Fibroblast of mammary gland (primary cell): ENCODE data around the gene NTF3.
A peak's percentile ranks its signal among the peaks of the same experiment; 100 is the strongest.

Experiments
- DNase-seq: peaks from one replicate; pipeline ENCODE4 v3.0.0-alpha.2; 2010; ENCODE audit warnings: low read depth
- H3K4me3 ChIP-seq: 2 replicates; pipeline ENCODE4 v1.5.1; 2011; ENCODE audit warnings: low read depth, mild to moderate bottlenecking, low read length, moderate library complexity; ENCODE audit not compliant: control insufficient read depth
- TF ChIP-seq, protein P1 (sequence below): conservative IDR thresholded peaks from 2 replicates; pipeline ENCODE4 v1.5.1; 2011; ENCODE audit warnings: low read depth, low read length, inconsistent platforms; ENCODE audit not compliant: control insufficient read depth, insufficient read depth

Gene NTF3

GRCh38 chr12:5409619-5410018, 22.3 kb upstream of the NTF3 start:
- no peak for DNase-seq
- H3K4me3 ChIP-seq: no peak overlapping the region
- TF ChIP-seq, protein P1, sequence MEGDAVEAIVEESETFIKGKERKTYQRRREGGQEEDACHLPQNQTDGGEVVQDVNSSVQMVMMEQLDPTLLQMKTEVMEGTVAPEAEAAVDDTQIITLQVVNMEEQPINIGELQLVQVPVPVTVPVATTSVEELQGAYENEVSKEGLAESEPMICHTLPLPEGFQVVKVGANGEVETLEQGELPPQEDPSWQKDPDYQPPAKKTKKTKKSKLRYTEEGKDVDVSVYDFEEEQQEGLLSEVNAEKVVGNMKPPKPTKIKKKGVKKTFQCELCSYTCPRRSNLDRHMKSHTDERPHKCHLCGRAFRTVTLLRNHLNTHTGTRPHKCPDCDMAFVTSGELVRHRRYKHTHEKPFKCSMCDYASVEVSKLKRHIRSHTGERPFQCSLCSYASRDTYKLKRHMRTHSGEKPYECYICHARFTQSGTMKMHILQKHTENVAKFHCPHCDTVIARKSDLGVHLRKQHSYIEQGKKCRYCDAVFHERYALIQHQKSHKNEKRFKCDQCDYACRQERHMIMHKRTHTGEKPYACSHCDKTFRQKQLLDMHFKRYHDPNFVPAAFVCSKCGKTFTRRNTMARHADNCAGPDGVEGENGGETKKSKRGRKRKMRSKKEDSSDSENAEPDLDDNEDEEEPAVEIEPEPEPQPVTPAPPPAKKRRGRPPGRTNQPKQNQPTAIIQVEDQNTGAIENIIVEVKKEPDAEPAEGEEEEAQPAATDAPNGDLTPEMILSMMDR: no peak

DNA sequence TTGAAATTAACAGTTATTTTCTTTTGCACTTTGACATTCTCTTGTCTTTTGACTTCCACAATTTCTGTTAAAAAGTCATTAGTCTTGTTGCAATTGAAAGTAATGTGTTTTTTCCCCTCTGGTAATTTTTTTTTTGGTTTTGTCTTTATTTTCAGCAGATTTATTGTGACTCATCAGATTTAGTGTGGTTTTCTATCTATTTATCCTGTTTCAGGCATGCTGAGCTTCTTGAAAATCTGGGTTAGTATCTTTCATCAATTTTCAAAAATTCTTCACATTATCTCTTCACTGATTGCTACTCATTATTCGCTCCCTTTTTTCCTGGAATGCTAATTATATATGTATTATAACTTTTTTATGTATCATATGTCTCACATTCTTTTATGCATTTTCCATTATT, 15.3 kb upstream of the NTF3 start:
- no peak for DNase-seq
- no peak overlapping the region for H3K4me3 ChIP-seq
- TF ChIP-seq, protein P1: no peak

DNA sequence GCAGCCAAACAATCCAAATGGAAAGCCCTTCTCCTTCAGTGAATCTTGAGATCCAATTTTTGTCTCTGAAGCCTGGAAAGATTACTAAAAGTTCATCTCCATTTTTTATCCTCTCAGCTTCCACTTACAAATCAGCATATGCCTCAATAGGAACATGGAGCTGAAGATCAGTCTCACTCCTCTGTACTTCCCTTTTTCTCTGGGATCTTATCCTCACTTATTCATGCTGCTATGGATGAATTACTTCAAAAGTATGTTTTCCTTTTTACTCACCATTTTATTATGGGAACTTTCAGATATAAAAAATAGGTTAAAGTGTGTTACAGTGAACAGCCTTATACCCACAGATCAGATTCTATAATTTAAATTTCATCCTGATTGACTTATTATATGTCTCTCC, 14.4 kb upstream of the NTF3 start:
- DNase-seq: peak; percentile 4
- TF ChIP-seq, protein P1: no peak
- H3K4me3 ChIP-seq: no peak overlapping the region

GRCh38 chr12:5428332-5429221, 3.3 kb upstream of the NTF3 start:
- TF ChIP-seq, protein P1: peak; percentile 27
- peak; percentile 7 for DNase-seq
- no peak overlapping the region for H3K4me3 ChIP-seq

GRCh38 chr12:5429741-5430557, 2.0 kb upstream of the NTF3 start:
- TF ChIP-seq, protein P1: no peak
- no peak for DNase-seq
- H3K4me3 ChIP-seq: no peak overlapping the region

DNA sequence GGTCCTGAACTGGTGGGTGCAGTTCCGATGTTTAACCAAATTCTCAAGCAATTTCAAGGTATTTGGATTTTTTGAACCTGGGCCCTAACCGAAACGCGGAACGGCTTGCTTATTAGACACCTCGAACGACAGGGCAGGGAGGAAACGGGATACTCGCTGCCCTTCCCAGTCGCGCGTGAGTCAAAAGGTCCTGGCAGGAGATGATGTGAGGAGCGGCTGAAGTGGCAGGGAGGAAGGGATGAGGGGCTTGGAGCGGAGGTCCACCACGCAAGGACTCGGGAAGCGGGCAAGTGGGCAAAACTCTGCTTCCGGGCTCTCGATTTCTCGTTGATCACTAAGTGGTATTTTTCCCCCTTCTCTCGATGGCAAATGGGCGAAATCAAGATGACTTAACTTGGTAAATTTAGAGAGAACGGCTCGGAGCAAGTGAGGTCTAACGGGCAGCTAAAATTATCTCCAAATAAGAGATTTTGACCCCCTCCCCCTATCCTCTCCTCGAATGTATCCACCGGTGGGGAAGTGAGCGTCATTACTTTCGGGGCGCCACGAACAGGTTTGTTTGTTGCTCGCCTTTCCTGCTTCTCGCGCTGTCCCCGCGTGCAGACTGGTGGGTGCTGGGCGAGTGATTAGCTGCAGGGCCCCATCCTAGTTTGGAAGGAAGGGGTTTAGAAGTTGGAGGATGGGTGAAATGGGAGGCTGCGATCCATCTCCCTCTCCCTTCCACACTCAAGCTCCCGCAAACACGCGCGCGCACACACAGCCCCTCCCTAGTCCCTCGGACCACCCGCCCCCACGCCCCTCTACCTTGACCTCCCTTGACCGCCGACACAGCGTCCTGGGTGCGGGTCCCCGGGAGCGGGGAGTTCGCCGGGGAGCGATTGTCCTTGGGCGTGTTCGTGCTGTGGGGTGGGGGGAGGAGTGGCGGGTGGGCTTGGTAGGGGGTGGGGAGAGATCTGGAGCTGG, 986 bp upstream of the NTF3 start:
- no peak for DNase-seq
- TF ChIP-seq, protein P1: no peak
- no peak overlapping the region for H3K4me3 ChIP-seq
